HCT116 (cell line): ENCODE measurements around the gene IRF2BP2. TPM values are rescaled to one million over a fixed set of nuclear protein-coding genes. Genes with fewer than 3 reads are reported as not detected.

Experiments
- ATAC-seq: fragments of 200-7000 bp; cut with Tn5 transposase; 2 replicates; pipeline ENCODE4 v1.9.1; 2020; ENCODE audit warnings: mild to moderate bottlenecking, moderate library complexity
- BruUV-seq: library from RNA; stranded (reverse); fragments of 400-500 nt; replicated peaks from 2 replicates; lab custom pipeline; 2021; lab: Mats Ljungman, UMichigan
- CTCF ChIA-PET: fragments of 300-600 bp; sonication (Branson Sonifier 250); formaldehyde crosslinking; loops from one replicate; lab custom pipeline; 2021; ENCODE audit warnings: antibody characterized with exemption; lab: Charles Lee
- POLR2A ChIA-PET: fragments of 300-600, 350-600 bp; sonication (Branson Sonifier 250); formaldehyde crosslinking; loops from one replicate; lab custom pipeline; 2021; ENCODE audit warnings: antibody characterized with exemption; lab: Charles Lee
- RAD21 ChIA-PET, 2 experiments: fragments of 300-600 bp; sonication (Branson Sonifier 250); formaldehyde crosslinking; loops; one replicate each; lab custom pipeline; 2023; ENCODE audit warnings: low total read pairs in 2 of 2; ENCODE audit not compliant: uncharacterized antibody in 2 of 2, unreplicated experiment in 2 of 2, low non-redundant PET in 1 of 2; lab: Charles Lee
- DNase-seq: peaks from one replicate; pipeline ENCODE4 v3.0.0-alpha.2; 2010; ENCODE audit warnings: low read depth, low spot score
- H2AFZ ChIP-seq: fragments of 200-600 bp; shearing (Covaris generic), sonication (generic); 2 replicates; pipeline ENCODE4 v1.6.1; 2017; ENCODE audit warnings: low read depth, mixed run types, mixed read lengths, antibody characterized with exemption, low read length; ENCODE audit not compliant: poor library complexity, severe bottlenecking
- H3K27ac ChIP-seq: 2 replicates; pipeline ENCODE4 v1.5.1; 2012; ENCODE audit warnings: low read depth, low read length
- H3K27me3 ChIP-seq: fragments of 200-600 bp; sonication (generic); 2 replicates; pipeline ENCODE4 v1.6.1; 2016; ENCODE audit warnings: mixed run types, low read length, mixed read lengths; ENCODE audit not compliant: insufficient read depth
- H3K36me3 ChIP-seq, 2 experiments: fragments of 200-500 bp in 1 of 2; fragments of 200-600 bp in 1 of 2; sonication (Bioruptor generic) in 1 of 2; sonication (generic) in 1 of 2; 2 replicates each; pipeline versions ENCODE4 v1.5.1 to v1.6.1; 2014 to 2016; ENCODE audit warnings: low read length in 2 of 2, inconsistent platforms in 1 of 2, mixed read lengths in 1 of 2, mixed run types in 1 of 2; ENCODE audit not compliant: insufficient read depth in 2 of 2, control insufficient read depth in 1 of 2
- H3K4me1 ChIP-seq, 2 experiments: fragments of 200-600 bp in 1 of 2; sonication (generic) in 1 of 2; 2 replicates each; pipeline versions ENCODE4 v1.5.1 to v1.6.1; 2012 to 2017; ENCODE audit warnings: low read length in 2 of 2, inconsistent platforms in 1 of 2, mild to moderate bottlenecking in 1 of 2, mixed read lengths in 1 of 2, mixed run types in 1 of 2, moderate library complexity in 1 of 2; ENCODE audit not compliant: insufficient read depth in 2 of 2, control insufficient read depth in 1 of 2
- H3K4me2 ChIP-seq: fragments of 200-600 bp; sonication (generic); 2 replicates; pipeline ENCODE4 v1.6.1; 2017; ENCODE audit warnings: mixed run types, low read length, mixed read lengths
- H3K4me3 ChIP-seq, 2 experiments: fragments of 200-600 bp in 1 of 2; sonication (generic) in 1 of 2; replicated peaks in 1 of 2; 2 replicates each; pipeline ENCODE4 v1.5.1; 2011 to 2016; ENCODE audit warnings: low read length in 2 of 2, control low read depth in 1 of 2, low read depth in 1 of 2, mild to moderate bottlenecking in 1 of 2, mixed read lengths in 1 of 2, mixed run types in 1 of 2
- H3K79me2 ChIP-seq: fragments of 200-600 bp; sonication (generic); 2 replicates; pipeline ENCODE4 v1.6.1; 2017; ENCODE audit warnings: mild to moderate bottlenecking, mixed run types, low read length, moderate library complexity, mixed read lengths; ENCODE audit not compliant: insufficient read depth
- H3K9ac ChIP-seq: fragments of 200-600 bp; sonication (generic); 2 replicates; pipeline ENCODE4 v1.6.1; 2016; ENCODE audit warnings: low read length, mixed read lengths
- H3K9me2 ChIP-seq: fragments of 200-600 bp; sonication (generic), shearing (Covaris generic); 2 replicates; pipeline ENCODE4 v1.6.1; 2017; ENCODE audit warnings: mixed run types, mild to moderate bottlenecking, moderate library complexity; ENCODE audit not compliant: insufficient read depth
- H3K9me3 ChIP-seq, 2 experiments: fragments of 200-500 bp in 1 of 2; fragments of 200-600 bp in 1 of 2; sonication (Bioruptor generic) in 1 of 2; sonication (generic) in 1 of 2; 2 replicates each; pipeline ENCODE4 v1.6.1; 2014 to 2017; ENCODE audit warnings: low read length in 2 of 2, mixed read lengths in 2 of 2, inconsistent platforms in 1 of 2, low read depth in 1 of 2, mild to moderate bottlenecking in 1 of 2, mixed run types in 1 of 2, moderate library complexity in 1 of 2; ENCODE audit not compliant: control insufficient read depth in 1 of 2, insufficient read depth in 1 of 2
- H4K20me1 ChIP-seq: fragments of 200-600 bp; sonication (generic), shearing (Covaris generic); 2 replicates; pipeline ENCODE4 v1.6.1; 2017; ENCODE audit warnings: mixed run types, mild to moderate bottlenecking, moderate library complexity; ENCODE audit not compliant: insufficient read depth
- ATF3 ChIP-seq: IDR thresholded peaks from 2 replicates; pipeline ENCODE4 v1.6.1; 2012
- EZH2phosphoT487 ChIP-seq: fragments of 200-600 bp; IDR thresholded peaks from 2 replicates; pipeline ENCODE4 v1.6.1; 2018; ENCODE audit warnings: antibody characterized with exemption, borderline replicate concordance
- FOSL1 ChIP-seq: IDR thresholded peaks from 2 replicates; pipeline ENCODE4 v1.6.1; 2012; ENCODE audit warnings: low read depth
- MAX ChIP-seq: IDR thresholded peaks from 2 replicates; pipeline ENCODE4 v1.6.1; 2012
- POLR2A ChIP-seq: IDR thresholded peaks from 2 replicates; pipeline ENCODE4 v1.7.0; 2011; ENCODE audit warnings: borderline replicate concordance; ENCODE audit not compliant: insufficient read depth, insufficient read length; ENCODE audit errors: extremely low read depth
- REST ChIP-seq: IDR thresholded peaks from 2 replicates; pipeline ENCODE4 v1.6.1; 2012; ENCODE audit warnings: low read depth
- SIN3A ChIP-seq: IDR thresholded peaks from 2 replicates; pipeline ENCODE4 v1.6.1; 2012; ENCODE audit warnings: low read depth
- SP1 ChIP-seq: IDR thresholded peaks from 2 replicates; pipeline ENCODE4 v1.6.1; 2012; ENCODE audit warnings: low read depth
- ZBTB33 ChIP-seq: IDR thresholded peaks from 2 replicates; pipeline ENCODE4 v1.6.1; 2011; ENCODE audit warnings: mild to moderate bottlenecking, low read length, moderate library complexity; ENCODE audit not compliant: insufficient replicate concordance; ENCODE audit errors: extremely low read depth
- ZNF274 ChIP-seq: fragments of 200-500 bp; sonication (Bioruptor generic); IDR thresholded peaks from 2 replicates; pipeline ENCODE4 v1.6.1; 2014; ENCODE audit warnings: mild to moderate bottlenecking, low read depth, low read length, inconsistent platforms
- intact Hi-C: fragments of 100-400 bp; cut with micrococcal nuclease; formaldehyde crosslinking; loops from 2 replicates; pipeline ENCODE4 v1.10.0; 2022
- total RNA-seq: library from RNA; stranded (reverse); gene quantifications from one replicate; pipeline ENCODE4 v1.2.1, GENCODE V29; 2021; ENCODE audit not compliant: unreplicated experiment

Gene IRF2BP2
- total RNA-seq, 1 experiment from 2014 or later: 61.3 TPM

DNA sequence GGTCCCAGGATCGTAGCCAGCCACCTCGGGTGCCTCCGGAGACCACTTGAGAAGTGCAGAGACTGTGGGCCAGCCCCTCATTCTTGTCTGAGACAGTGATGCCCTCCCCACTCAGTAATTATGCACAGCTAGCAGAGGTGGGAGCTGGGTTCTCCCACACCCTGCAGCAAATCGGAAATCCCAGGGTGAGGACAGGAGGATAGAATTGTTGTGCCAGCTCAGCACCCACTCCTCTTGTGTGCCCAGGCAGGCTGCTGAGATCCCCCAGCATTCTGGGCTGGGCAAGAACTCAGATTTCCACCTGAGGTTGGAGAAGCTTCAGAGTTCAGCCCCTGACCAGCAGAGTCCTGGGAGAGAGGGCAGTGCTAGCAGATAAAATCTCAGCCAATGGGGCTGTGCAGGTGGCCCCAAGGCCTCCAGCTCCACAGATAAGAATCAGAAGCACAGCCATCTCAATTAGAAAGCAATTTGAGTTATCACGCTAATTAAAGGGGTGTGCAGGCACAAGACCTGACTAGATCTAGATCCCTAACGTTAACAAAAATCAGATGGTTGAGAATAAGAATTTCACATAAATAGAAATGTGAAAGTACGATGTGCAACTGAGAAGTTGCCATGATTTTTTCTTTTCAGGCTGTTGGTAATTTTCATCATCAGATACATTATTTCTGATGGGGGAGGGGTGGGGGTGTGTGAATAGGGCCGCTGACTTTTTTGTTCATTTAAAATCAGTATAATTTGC lies 45.5 kb upstream of the IRF2BP2 start:
- no peak overlapping the region for H3K4me3 ChIP-seq
- H3K9me3 ChIP-seq: no peaks in the 10 kb centered on the region
- H3K9ac ChIP-seq: no peak overlapping the region
- H3K4me2 ChIP-seq: no peak overlapping the region
- no peak for ATAC-seq
- no peaks in the 10 kb centered on the region for H3K9me2 ChIP-seq
- no peaks in the 10 kb centered on the region for H3K27me3 ChIP-seq
- BruUV-seq: no TSS peak
- ChIA-PET POLR2A (no interaction called here), CTCF (no interaction called here), RAD21 (no interaction called here)
- intact Hi-C loops: no loop called here
- H3K4me1 ChIP-seq: peaks cover 27 to 53% of the 10 kb centered on the region in 2 experiments; a peak in 3 of 4 replicates
- TF ChIP-seq REST (no peak), ZBTB33 (no peak), SP1 (no peak), POLR2A (no peak), EZH2phosphoT487 (no peak), ZNF274 (no peak), ATF3 (no peak), SIN3A (no peak), FOSL1 (no peak), MAX (no peak)
- DNase-seq: no peak
- no peaks in the 10 kb centered on the region for H3K79me2 ChIP-seq
- H3K36me3 ChIP-seq: no peaks in the 10 kb centered on the region
- H3K27ac ChIP-seq: no peak overlapping the region
- no peaks in the 10 kb centered on the region for H4K20me1 ChIP-seq
- no peak overlapping the region for H2AFZ ChIP-seq
